ENCODE measurements around the gene PLK5.
"Not testable (repeated sequence)": the region's sequence is repeated elsewhere in the genome, so short reads cannot be mapped to it uniquely, and the experiment has no call there.

The PLK5 gene

DNA sequence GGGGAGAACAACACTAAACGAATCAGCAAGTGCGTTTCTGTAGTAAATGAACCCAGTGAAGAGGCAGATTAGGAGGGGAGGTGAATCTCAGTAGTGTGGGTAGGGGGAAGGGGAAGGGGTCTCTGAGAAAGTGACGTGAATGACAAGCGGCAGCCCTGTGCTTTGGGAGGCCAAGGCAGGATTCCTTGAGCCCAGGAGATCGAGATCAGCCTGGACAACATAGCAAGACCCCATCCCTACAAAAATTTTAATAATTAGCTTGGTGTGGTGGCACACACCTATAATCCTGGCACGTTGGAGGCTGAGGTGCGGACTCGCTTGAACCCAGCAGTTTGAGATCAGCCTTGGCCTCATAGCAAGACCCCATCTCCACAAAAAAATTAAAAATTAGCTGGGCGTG lies 8.1 kb downstream of the PLK5 start:
- peaks cover 20% of the 10 kb centered on the region for H3K27me3 ChIP-seq (ENCODE audit: insufficient read depth, low read length)
- TF ChIP-seq, protein P1, sequence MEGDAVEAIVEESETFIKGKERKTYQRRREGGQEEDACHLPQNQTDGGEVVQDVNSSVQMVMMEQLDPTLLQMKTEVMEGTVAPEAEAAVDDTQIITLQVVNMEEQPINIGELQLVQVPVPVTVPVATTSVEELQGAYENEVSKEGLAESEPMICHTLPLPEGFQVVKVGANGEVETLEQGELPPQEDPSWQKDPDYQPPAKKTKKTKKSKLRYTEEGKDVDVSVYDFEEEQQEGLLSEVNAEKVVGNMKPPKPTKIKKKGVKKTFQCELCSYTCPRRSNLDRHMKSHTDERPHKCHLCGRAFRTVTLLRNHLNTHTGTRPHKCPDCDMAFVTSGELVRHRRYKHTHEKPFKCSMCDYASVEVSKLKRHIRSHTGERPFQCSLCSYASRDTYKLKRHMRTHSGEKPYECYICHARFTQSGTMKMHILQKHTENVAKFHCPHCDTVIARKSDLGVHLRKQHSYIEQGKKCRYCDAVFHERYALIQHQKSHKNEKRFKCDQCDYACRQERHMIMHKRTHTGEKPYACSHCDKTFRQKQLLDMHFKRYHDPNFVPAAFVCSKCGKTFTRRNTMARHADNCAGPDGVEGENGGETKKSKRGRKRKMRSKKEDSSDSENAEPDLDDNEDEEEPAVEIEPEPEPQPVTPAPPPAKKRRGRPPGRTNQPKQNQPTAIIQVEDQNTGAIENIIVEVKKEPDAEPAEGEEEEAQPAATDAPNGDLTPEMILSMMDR (IDR thresholded peaks at IDR 0.05; ENCODE audit: low read length) = no peak
- TF ChIP-seq EZH2 (IDR thresholded peaks at IDR 0.05; ENCODE audit: borderline replicate concordance, low read length) = no peak

DNA sequence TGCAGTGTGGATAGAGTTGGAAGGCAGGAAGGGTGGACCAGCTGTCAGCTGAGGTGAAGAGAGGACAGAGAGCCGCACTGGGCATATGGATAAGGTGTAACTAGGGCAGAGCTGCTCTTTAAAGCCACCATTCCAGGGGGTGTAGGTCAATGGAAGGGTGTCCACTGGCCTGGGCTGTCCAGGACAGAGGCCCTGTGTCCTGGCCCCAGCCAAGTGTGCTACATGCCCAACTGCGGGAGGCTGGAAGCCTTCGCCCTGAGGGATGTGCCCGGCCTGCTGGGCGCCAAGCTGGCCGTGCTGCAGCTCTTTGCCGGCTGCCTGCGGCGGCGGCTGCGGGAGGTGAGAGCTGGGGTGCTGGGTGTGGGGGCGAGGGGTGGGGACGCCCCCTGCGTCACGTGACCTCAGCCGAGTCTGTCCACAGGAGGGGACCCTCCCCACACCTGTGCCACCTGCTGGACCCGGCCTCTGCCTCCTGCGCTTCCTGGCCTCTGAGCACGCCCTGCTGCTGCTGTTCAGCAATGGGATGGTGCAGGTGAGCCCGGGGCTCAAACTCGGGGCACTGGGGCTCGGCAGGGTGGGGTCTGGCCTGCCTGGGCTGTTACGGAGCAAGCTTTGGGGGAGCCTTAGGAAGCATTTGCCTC lies 9.8 kb downstream of the PLK5 start:
- TF ChIP-seq EZH2 (IDR thresholded peaks at IDR 0.05; ENCODE audit: borderline replicate concordance, low read length) = no peak
- TF ChIP-seq, protein P1 (IDR thresholded peaks at IDR 0.05; ENCODE audit: low read length) = no peak

More for the DNA sequence above, 8.1 kb downstream of the PLK5 start:
- Histone ChIP-seq H3K79me2 (ENCODE audit: insufficient read depth, low read length) (no peaks in the 10 kb centered on the region), H3K4me3 (ENCODE audit: low read depth, low read length, poor library complexity, severe bottlenecking) (no peak overlapping the region), H3F3A (ENCODE audit: insufficient read depth, low read length) (no peaks in the 10 kb centered on the region), H3K4me2 (ENCODE audit: low read length) (no peak overlapping the region), H3K4me1 (ENCODE audit: insufficient read depth, low read length, severe bottlenecking) (no peaks in the 10 kb centered on the region), H3K27ac (ENCODE audit: low read depth, low read length, poor library complexity, severe bottlenecking) (no peak overlapping the region), H4K20me1 (ENCODE audit: insufficient read depth, low read length) (no peaks in the 10 kb centered on the region), H2AFZ (ENCODE audit: low read length) (no peak overlapping the region), H3K36me3 (ENCODE audit: insufficient read depth, low read length) (no peaks in the 10 kb centered on the region; the same call in 1 of the 2 replicates), H3K9me3 (ENCODE audit: low read length) (no peaks in the 10 kb centered on the region), H3K9me2 (ENCODE audit: low read depth, low read length) (no peaks in the 10 kb centered on the region), H3K9ac (ENCODE audit: low read length) (no peak overlapping the region)

DNA sequence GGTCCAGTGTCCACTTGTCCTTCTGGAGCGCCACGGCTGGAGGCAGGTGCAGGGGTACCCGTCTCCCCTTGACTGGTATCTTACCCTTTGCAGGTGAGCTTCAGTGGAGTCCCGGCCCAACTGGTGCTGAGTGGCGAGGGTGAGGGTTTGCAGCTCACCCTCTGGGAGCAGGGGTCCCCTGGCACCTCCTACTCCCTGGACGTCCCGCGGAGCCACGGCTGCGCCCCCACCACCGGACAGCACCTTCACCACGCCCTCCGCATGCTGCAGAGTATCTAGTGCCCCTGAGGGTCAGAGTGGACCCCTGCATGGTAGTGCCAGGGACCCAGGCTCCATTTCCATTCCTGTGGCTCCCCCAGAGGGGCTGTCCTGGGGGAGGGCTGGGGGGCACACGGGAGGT lies 11.1 kb downstream of the PLK5 start:
- H3K27ac ChIP-seq (ENCODE audit: low read depth, low read length, poor library complexity, severe bottlenecking) = no peak overlapping the region
- H3K79me2 ChIP-seq (ENCODE audit: insufficient read depth, low read length) = no peaks in the 10 kb centered on the region
- H3K4me3 ChIP-seq (ENCODE audit: low read depth, low read length, poor library complexity, severe bottlenecking) = no peak overlapping the region
- no peaks in the 10 kb centered on the region for H4K20me1 ChIP-seq (ENCODE audit: insufficient read depth, low read length)
- no peak overlapping the region for H3K9ac ChIP-seq (ENCODE audit: low read length)
- H3K4me1 ChIP-seq (ENCODE audit: insufficient read depth, low read length, severe bottlenecking) = no peaks in the 10 kb centered on the region
- H3F3A ChIP-seq (ENCODE audit: insufficient read depth, low read length) = no peaks in the 10 kb centered on the region
- H3K9me2 ChIP-seq (ENCODE audit: low read depth, low read length) = no peaks in the 10 kb centered on the region
- no peaks in the 10 kb centered on the region; the same call in 1 of the 2 replicates for H3K36me3 ChIP-seq (ENCODE audit: insufficient read depth, low read length)
- TF ChIP-seq EZH2 (IDR thresholded peaks at IDR 0.05; ENCODE audit: borderline replicate concordance, low read length) = no peak
- TF ChIP-seq, protein P1 (IDR thresholded peaks at IDR 0.05; ENCODE audit: low read length) = no peak
- H3K27me3 ChIP-seq (ENCODE audit: insufficient read depth, low read length) = peaks cover 17% of the 10 kb centered on the region
- no peak overlapping the region for H3K4me2 ChIP-seq (ENCODE audit: low read length)
- H2AFZ ChIP-seq (ENCODE audit: low read length) = no peak overlapping the region
- no peaks in the 10 kb centered on the region for H3K9me3 ChIP-seq (ENCODE audit: low read length)

More for the DNA sequence above, 9.8 kb downstream of the PLK5 start:
- H3K9me2 ChIP-seq (ENCODE audit: low read depth, low read length) = no peaks in the 10 kb centered on the region
- no peaks in the 10 kb centered on the region for H3F3A ChIP-seq (ENCODE audit: insufficient read depth, low read length)
- H3K27ac ChIP-seq (ENCODE audit: low read depth, low read length, poor library complexity, severe bottlenecking) = no peak overlapping the region
- H3K4me1 ChIP-seq (ENCODE audit: insufficient read depth, low read length, severe bottlenecking) = no peaks in the 10 kb centered on the region
- peaks cover 20% of the 10 kb centered on the region for H3K27me3 ChIP-seq (ENCODE audit: insufficient read depth, low read length)
- H3K79me2 ChIP-seq (ENCODE audit: insufficient read depth, low read length) = no peaks in the 10 kb centered on the region
- no peaks in the 10 kb centered on the region; the same call in 1 of the 2 replicates for H3K36me3 ChIP-seq (ENCODE audit: insufficient read depth, low read length)
- H3K4me3 ChIP-seq (ENCODE audit: low read depth, low read length, poor library complexity, severe bottlenecking) = no peak overlapping the region
- no peaks in the 10 kb centered on the region for H4K20me1 ChIP-seq (ENCODE audit: insufficient read depth, low read length)
- no peaks in the 10 kb centered on the region for H3K9me3 ChIP-seq (ENCODE audit: low read length)
- no peak overlapping the region for H3K9ac ChIP-seq (ENCODE audit: low read length)
- no peak overlapping the region for H3K4me2 ChIP-seq (ENCODE audit: low read length)
- H2AFZ ChIP-seq (ENCODE audit: low read length) = no peak overlapping the region

DNA sequence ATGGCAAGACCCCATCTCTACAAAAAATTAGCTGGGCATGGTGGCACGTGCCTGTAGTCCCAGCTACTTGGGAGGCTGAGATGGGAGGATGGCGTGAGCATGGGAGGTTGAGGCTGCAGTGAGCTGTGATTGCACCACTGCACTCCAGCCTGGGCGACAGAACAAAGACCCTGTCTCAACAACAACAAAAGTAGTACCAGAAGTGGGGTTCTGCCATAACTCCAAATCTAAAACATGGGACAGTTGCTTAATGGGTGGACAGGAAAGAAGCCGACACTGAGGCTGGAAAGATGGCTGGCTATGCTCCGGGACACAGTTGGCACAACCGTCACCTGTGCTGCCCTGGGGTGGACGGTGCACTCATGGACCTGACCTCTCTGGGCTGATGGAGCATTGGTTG lies 11.8 kb downstream of the PLK5 start:
- peaks cover 20% of the 10 kb centered on the region for H3K27me3 ChIP-seq (ENCODE audit: insufficient read depth, low read length)
- not testable (repeated sequence) for H3K4me1 ChIP-seq (ENCODE audit: insufficient read depth, low read length, severe bottlenecking); H3K4me2 ChIP-seq (ENCODE audit: low read length); H3K9me3 ChIP-seq (ENCODE audit: low read length); H4K20me1 ChIP-seq (ENCODE audit: insufficient read depth, low read length); H3K36me3 ChIP-seq (ENCODE audit: insufficient read depth, low read length); H3K27ac ChIP-seq (ENCODE audit: low read depth, low read length, poor library complexity, severe bottlenecking); H2AFZ ChIP-seq (ENCODE audit: low read length); H3F3A ChIP-seq (ENCODE audit: insufficient read depth, low read length); H3K9me2 ChIP-seq (ENCODE audit: low read depth, low read length); H3K9ac ChIP-seq (ENCODE audit: low read length); H3K4me3 ChIP-seq (ENCODE audit: low read depth, low read length, poor library complexity, severe bottlenecking); H3K79me2 ChIP-seq (ENCODE audit: insufficient read depth, low read length)

All from OCI-LY1 (cell line).